CD4-positive, alpha-beta T cell treated with Interleukin-6 at 100 ng/mL for 8 hours (primary cell): Measurements from ENCODE around the gene RAPGEF1.

Experiments
- DNase-seq: peaks from one replicate; pipeline ENCODE4 v3.0.0-alpha.2; 2020; ENCODE audit warnings: mixed read lengths, low spot score

The RAPGEF1 gene

GRCh38 chr9:131642496-131643083, 97.3 kb downstream of the RAPGEF1 start:
- no peak for DNase-seq

GRCh38 chr9:131641618-131642495, 98.0 kb downstream of the RAPGEF1 start:
- DNase-seq = no peak

- no peak for DNase-seq
Observed at GRCh38 chr9:131640438-131641137, 99.3 kb downstream of the RAPGEF1 start.

- no peak for DNase-seq
Observed at GRCh38 chr9:131639769-131640437, 100.0 kb downstream of the RAPGEF1 start.

- DNase-seq = no peak
Observed at GRCh38 chr9:131636593-131636992, 103.3 kb downstream of the RAPGEF1 start.

GRCh38 chr9:131635892-131636291, 104.0 kb downstream of the RAPGEF1 start:
- no peak for DNase-seq

- DNase-seq = peak; percentile 84
Observed at GRCh38 chr9:131635285-131635684, 104.6 kb downstream of the RAPGEF1 start.

- DNase-seq = no peak
Observed at GRCh38 chr9:131633491-131634031, 106.3 kb downstream of the RAPGEF1 start.

GRCh38 chr9:131631306-131631705, 108.6 kb downstream of the RAPGEF1 start:
- no peak for DNase-seq

GRCh38 chr9:131630205-131630831, 109.6 kb downstream of the RAPGEF1 start:
- DNase-seq = no peak

- DNase-seq = no peak
Observed at GRCh38 chr9:131629825-131630204, 110.1 kb downstream of the RAPGEF1 start.

GRCh38 chr9:131629226-131629500, 110.7 kb downstream of the RAPGEF1 start:
- DNase-seq = no peak

- no peak for DNase-seq
Observed at GRCh38 chr9:131628459-131629225, 111.2 kb downstream of the RAPGEF1 start.

- peak; percentile 46 for DNase-seq
Observed at GRCh38 chr9:131627648-131628458, 112.0 kb downstream of the RAPGEF1 start.

- DNase-seq = no peak
Observed at GRCh38 chr9:131627326-131627647, 112.6 kb downstream of the RAPGEF1 start.

GRCh38 chr9:131625790-131626670, 113.8 kb downstream of the RAPGEF1 start:
- no peak for DNase-seq

GRCh38 chr9:131625508-131625787, 114.4 kb downstream of the RAPGEF1 start:
- no peak for DNase-seq

- DNase-seq = no peak
Observed at GRCh38 chr9:131624636-131625507, 115.0 kb downstream of the RAPGEF1 start.
